Stimulated activated CD8-positive, alpha-beta memory T cell treated with anti-CD3 and anti-CD28 coated beads, Interleukin-7, amount 100 ng/mL, for 4 hours (primary cell): ENCODE data around the gene MCTP1.

ENCODE experiments used
- DNase-seq, 2 donors: peaks; one replicate each; pipeline ENCODE4 v3.0.0-alpha.2; 2020; ENCODE audit warnings: low read depth in 2 of 2

Gene MCTP1

GRCh38 chr5:95284572-95285408 is at the start of gene MCTP1:
MCTP1 (minus strand) TSS chr5:95285094.
- DNase-seq, result no peak

GRCh38 chr5:95332158-95332557 is 47.3 kb upstream of the MCTP1 start:
- no peak for DNase-seq

GRCh38 chr5:95331358-95331757 is 46.5 kb upstream of the MCTP1 start:
- no peak for DNase-seq

- DNase-seq, result no peak
These were observed 42.3 kb upstream of the MCTP1 start for GRCh38 chr5:95327211-95327610.

- no peak for DNase-seq
These were observed 32.8 kb upstream of the MCTP1 start for GRCh38 chr5:95317687-95318086.

GRCh38 chr5:95317085-95317484 is 32.2 kb upstream of the MCTP1 start:
- DNase-seq, result no peak

GRCh38 chr5:95304711-95305110 is 19.8 kb upstream of the MCTP1 start:
- no peak for DNase-seq

GRCh38 chr5:95298651-95299050 is 13.8 kb upstream of the MCTP1 start:
- DNase-seq, result no peak

GRCh38 chr5:95296291-95296690 is 11.4 kb upstream of the MCTP1 start:
- DNase-seq, result no peak

- no peak for DNase-seq
These were observed 488 bp upstream of the MCTP1 start for GRCh38 chr5:95285409-95285755.

- DNase-seq, result no peak
These were observed 928 bp downstream of the MCTP1 start for GRCh38 chr5:95283761-95284571.

- no peak for DNase-seq
These were observed 1.8 kb downstream of the MCTP1 start for GRCh38 chr5:95283022-95283615.

- no peak for DNase-seq
These were observed 3.7 kb downstream of the MCTP1 start for GRCh38 chr5:95281226-95281625.

GRCh38 chr5:95280401-95281095 is 4.3 kb downstream of the MCTP1 start:
- no peak for DNase-seq

- DNase-seq, result no peak
These were observed 10.9 kb downstream of the MCTP1 start for GRCh38 chr5:95274011-95274410.

GRCh38 chr5:95272316-95272929 is 12.5 kb downstream of the MCTP1 start:
- no peak for DNase-seq

- DNase-seq, result no peak
These were observed 21.8 kb downstream of the MCTP1 start for GRCh38 chr5:95262933-95263660.

GRCh38 chr5:95261437-95262175 is 23.3 kb downstream of the MCTP1 start:
- DNase-seq, result no peak

- DNase-seq, result no peak
These were observed 27.9 kb downstream of the MCTP1 start for GRCh38 chr5:95256991-95257390.

GRCh38 chr5:95256446-95256845 is 28.4 kb downstream of the MCTP1 start:
- no peak for DNase-seq
